GM18858 (cell line): ENCODE data around the gene RIMBP2.
"Not testable (repeated sequence)": the region's sequence is repeated elsewhere in the genome, so short reads cannot be mapped to it uniquely, and the experiment has no call there.

Source experiments
- ATAC-seq: cut with Tn5 transposase; IDR thresholded peaks from one replicate; pipeline ENCODE4 v1.9.1; 2021; ENCODE audit not compliant: unreplicated experiment

Gene RIMBP2

GRCh38 chr12:130707571-130707891, 8.6 kb downstream of the RIMBP2 start:
- no peak for ATAC-seq

GRCh38 chr12:130706885-130707570, 9.1 kb downstream of the RIMBP2 start:
- no peak for ATAC-seq

GRCh38 chr12:130706311-130706710, 9.8 kb downstream of the RIMBP2 start:
- ATAC-seq = no peak

GRCh38 chr12:130705178-130705822, 10.8 kb downstream of the RIMBP2 start:
- no peak for ATAC-seq

- no peak for ATAC-seq
These were observed 11.5 kb downstream of the RIMBP2 start for GRCh38 chr12:130704606-130705005.

DNA sequence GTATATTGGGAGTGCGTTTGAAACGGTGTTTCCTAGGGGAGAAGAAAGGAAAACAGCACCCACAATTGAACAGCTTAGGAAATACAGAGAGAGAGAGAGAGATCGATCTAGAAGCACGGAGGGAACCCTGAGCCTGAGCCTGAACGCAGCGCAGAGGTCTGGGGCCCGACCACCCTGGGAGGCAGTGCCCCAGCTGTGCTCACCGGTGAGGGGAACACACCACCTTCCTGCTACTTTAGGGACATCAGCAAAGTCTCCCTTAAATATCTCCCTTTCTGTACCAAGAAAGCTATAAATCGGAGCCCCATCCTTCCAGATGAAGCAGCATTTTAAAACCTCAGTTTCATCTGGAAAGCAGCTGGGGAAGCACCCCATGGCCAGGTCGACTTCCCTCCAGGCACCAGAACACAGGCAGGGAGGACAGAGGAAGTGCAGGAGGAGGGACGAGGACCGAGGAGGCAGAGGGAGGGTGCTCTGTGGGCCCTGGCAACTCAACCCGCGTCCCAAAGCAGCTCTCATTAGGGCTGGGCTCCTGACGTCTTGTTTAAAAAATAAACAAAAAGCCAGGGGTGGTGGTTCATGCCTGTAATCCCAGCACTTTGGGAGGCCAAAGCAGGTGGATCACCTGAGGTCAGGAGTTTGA, 12.2 kb downstream of the RIMBP2 start:
- no peak for ATAC-seq

- ATAC-seq = no peak
These were observed 12.9 kb downstream of the RIMBP2 start for GRCh38 chr12:130702966-130703732.

- ATAC-seq = no peak
These were observed 14.7 kb downstream of the RIMBP2 start for GRCh38 chr12:130701402-130701744.

GRCh38 chr12:130700492-130701401, 15.4 kb downstream of the RIMBP2 start:
- ATAC-seq = no peak

DNA sequence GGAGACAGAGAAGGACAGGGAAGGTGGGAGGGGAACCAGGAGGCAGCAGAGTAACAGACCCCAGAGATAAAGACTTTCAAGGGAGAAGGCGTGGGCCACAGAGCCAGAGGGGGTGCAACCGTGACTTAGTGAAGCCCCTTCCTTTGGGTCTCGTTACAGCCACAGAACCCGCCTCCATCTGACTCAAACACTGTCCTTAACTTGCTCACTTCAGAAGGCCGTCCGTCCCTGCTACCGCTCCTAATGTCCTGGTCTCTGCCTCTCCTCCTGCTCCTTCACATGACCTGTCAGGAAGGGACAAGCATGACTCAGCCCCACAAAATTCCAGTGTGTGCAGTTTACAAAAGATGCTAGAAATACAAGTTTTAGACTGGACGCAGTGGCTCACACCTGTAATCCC, 18.0 kb downstream of the RIMBP2 start:
- no peak for ATAC-seq

- no peak for ATAC-seq
These were observed 19.6 kb downstream of the RIMBP2 start for GRCh38 chr12:130696379-130697100.

GRCh38 chr12:130695061-130695460, 21.0 kb downstream of the RIMBP2 start:
- no peak for ATAC-seq

DNA sequence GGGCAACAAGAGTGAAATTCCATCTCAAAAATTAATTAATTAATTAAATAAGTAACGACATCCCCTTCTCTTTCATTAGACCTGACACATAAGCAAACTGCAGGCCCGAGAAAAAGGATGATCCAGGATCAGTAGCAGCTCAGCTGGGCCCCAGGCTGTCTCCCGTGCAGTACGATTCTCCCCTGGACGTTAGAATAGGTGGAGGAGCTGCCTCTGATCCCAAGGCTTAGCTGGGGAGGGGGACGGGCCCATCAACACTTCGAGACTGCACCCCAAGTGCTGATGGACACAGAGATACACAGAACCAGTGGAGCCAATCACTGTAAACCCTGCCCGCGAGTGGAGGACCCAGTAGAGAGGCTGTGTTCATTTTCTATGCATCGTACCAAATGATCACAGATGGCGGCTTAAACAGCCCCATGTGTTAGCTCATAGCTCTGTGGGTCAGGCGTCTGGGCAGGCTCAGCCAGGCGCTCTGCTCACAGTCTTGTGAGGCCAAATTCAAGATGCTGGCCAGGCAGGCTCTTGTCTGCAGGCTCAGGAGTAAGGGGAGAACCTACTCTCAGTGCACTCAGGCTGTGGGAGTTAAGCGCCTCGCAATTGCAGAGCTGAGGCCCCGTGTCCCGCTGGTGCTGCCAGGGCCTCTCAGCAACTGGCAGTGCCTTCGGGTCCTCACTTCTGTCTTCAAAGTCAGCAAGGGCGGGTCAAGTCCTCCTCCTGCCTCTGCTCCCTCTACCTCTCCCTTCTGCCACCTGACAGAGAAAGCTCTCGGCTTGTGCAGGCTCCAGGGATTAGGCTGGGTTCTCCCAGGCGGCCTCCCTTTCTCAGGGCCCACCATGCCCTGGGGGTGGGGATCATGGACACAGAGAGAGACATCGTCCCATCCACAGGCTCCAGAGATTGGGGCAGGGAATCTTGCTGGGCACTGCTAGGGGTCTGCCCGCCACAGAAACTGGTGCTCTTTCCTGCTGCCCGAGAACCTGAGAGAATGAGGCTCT, 26.4 kb downstream of the RIMBP2 start:
- ATAC-seq = no peak

DNA sequence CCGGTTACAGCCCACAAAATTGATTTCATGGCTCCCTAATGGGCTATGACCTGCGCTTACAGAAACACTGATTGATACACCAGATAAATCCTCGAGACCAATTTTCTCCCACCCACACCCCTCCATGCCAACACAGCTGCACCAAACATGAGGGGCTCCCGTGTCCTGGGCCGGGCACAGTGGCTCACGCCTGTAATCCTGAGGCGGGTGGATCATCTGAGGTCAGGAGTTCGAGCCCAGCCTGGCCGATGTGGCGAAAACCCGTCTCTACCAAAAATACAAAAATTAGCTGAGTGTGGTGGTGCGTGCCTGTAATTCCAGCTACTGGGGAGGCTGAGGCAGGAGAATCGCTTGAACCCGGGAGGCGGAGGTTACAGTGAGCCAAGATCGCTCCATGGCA, 27.1 kb downstream of the RIMBP2 start:
- not testable (repeated sequence) for ATAC-seq

DNA sequence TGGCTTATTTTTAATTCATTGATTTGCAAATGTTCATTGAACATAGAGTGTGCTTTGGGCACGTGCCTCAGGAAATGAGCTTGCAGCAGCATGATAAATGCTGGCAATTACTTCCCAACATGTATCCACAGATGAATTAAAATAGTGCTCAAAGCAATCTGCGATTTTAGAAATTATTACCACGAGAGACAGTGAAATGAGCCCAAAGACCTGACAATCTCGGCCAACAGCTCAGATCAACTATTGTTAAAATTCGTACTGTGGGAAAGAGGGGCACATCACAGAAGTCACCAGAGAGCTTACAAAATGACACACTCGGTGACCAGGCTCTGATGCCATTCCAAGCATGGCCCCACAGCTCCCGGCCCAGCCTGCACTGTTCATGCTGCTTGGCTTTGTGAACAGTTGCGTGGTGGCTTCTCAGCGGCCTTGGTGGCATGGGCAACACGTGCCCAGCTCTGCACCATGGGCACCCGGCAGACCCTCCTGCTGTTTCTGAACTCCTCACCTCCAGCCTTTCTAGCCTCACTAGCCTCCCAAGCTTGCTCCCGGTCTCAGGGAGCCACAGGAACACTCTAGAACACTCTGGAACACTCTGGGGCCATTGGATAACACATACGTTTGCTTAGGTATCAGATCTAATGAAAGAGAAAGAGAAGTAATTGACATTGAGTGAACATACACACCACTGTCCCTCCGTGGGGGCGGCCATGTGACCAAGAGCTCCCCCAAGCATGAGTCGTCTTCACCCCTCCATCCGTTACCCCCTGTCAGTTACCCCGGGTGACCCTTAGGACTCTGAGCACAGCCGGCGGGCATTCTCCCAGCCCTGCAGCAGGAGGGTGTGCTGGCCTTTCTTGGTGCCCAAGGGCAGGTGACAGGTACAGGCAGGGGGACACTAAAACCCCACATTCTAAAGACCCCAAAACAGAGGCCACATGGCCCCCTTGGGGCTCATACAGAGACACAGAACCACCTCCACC, 28.0 kb downstream of the RIMBP2 start:
- no peak for ATAC-seq

DNA sequence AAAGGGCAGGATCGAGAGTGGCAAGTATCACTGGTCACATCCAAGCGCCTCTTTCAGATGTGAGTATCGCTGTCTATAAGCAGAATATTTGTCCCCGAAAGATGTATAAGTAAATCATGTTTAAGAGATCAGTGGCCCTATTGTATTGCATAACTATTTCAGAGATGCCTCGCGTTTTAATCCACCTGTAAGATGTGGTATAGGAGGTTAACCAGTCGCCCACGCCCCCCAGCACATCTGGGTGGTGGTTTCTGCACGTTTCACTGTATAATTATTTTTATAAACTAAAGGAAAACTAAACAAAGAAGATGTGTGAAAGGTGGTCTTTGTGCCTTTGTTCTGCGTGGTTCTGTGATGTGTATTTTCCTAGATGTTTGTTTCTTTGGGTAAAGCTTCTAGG, 28.9 kb downstream of the RIMBP2 start:
- ATAC-seq = no peak

- ATAC-seq = no peak
These were observed 29.5 kb downstream of the RIMBP2 start for GRCh38 chr12:130686511-130686991.

DNA sequence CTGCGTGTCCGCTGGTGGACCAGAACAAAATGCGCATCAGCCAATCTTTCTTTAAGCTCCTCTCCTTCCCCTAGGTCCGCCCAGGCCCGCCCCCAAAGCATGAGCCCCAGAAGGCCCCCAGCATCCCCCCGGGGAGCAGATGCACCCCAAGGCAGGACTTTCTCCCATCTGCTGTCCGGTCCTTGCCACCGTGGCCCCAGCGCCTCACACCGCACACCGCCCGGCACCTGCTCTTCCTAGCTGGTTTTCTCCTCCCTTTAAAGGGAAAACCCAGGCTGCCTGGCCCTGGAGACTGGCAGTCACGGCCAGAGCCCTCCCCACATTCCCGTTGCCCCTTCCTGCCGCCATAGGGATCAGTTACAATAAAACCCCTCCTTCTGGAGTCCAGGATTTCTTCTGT, 30.2 kb downstream of the RIMBP2 start:
- no peak for ATAC-seq
